B cell (primary cell): ENCODE measurements around the gene CAP2. TPM values are rescaled to one million over a fixed set of nuclear protein-coding genes. Genes with fewer than 3 reads are reported as not detected.

Experiments used
- ATAC-seq: fragments of 200-7000 bp; cut with Tn5 transposase; one replicate; pipeline ENCODE4 v1.10.0; 2021; ENCODE audit warnings: low read depth, mild to moderate bottlenecking, moderate number of reproducible peaks, moderate library complexity
- CTCF ChIA-PET: fragments of 350-600 bp; sonication (Branson Sonifier 250); formaldehyde crosslinking; loops from one replicate; lab custom pipeline; 2021; ENCODE audit warnings: antibody characterized with exemption, inconsistent platforms; lab: Charles Lee
- POLR2A ChIA-PET: fragments of 350-600 bp; sonication (Branson Sonifier 250); formaldehyde crosslinking; loops from one replicate; lab custom pipeline; 2021; ENCODE audit warnings: antibody characterized with exemption; lab: Charles Lee
- DNase-seq: peaks from one replicate; pipeline ENCODE4 v3.0.0; 2013
- H2AFZ ChIP-seq: 2 replicates; pipeline ENCODE4 v1.6.1; 2012; ENCODE audit warnings: mild to moderate bottlenecking, low read depth, low read length; ENCODE audit not compliant: insufficient read depth, poor library complexity, severe bottlenecking
- H3K27ac ChIP-seq, 2 donors: 1 replicate in 1 of 2; 2 replicates in 1 of 2; pipeline ENCODE4 v1.5.1; 2012 to 2013; ENCODE audit warnings: low read length in 2 of 2, mild to moderate bottlenecking in 2 of 2, moderate library complexity in 1 of 2
- H3K27me3 ChIP-seq, 4 experiments: fragments of 200-600 bp in 1 of 4; sonication (generic) in 1 of 4; replicated peaks in 1 of 4; 1 replicate in 2 of 4; 2 replicates in 2 of 4; pipeline versions ENCODE4 v1.6.1 to v1.7.0; 2013 to 2016; ENCODE audit warnings: low read length in 3 of 4, mild to moderate bottlenecking in 2 of 4, mixed read lengths in 1 of 4, moderate library complexity in 1 of 4; ENCODE audit not compliant: insufficient read depth in 4 of 4, control insufficient read depth in 3 of 4; ENCODE audit errors: control extremely low read depth in 1 of 4
- H3K36me3 ChIP-seq, 2 experiments: replicated peaks in 1 of 2; 1 replicate in 1 of 2; 2 replicates in 1 of 2; pipeline versions ENCODE4 v1.6.1 to v1.7.1; 2013; ENCODE audit warnings: low read length in 1 of 2; ENCODE audit not compliant: insufficient read depth in 2 of 2, control insufficient read depth in 1 of 2; ENCODE audit errors: control extremely low read depth in 1 of 2, extremely low read depth in 1 of 2
- H3K4me1 ChIP-seq, 2 donors: fragments of 200-600 bp in 1 of 2; sonication (generic) in 1 of 2; 1 replicate in 1 of 2; 2 replicates in 1 of 2; pipeline versions ENCODE4 v1.5.1 to v1.6.1; 2013 to 2017; ENCODE audit warnings: low read length in 2 of 2; ENCODE audit not compliant: control insufficient read depth in 2 of 2, insufficient read depth in 2 of 2
- H3K4me2 ChIP-seq: replicated peaks from 2 replicates; pipeline ENCODE3; 2012; ENCODE audit warnings: mild to moderate bottlenecking, low read depth, low read length; ENCODE audit not compliant: poor library complexity, severe bottlenecking
- H3K4me3 ChIP-seq, 5 experiments: fragments of 200-600 bp in 1 of 5; sonication (generic) in 1 of 5; 1 replicate in 3 of 5; 2 replicates in 2 of 5; pipeline versions ENCODE4 v1.5.1 to v1.7.0; 2011 to 2016; ENCODE audit warnings: low read length in 4 of 5, mild to moderate bottlenecking in 4 of 5, low read depth in 2 of 5, control low read depth in 1 of 5, moderate library complexity in 1 of 5; ENCODE audit not compliant: insufficient read depth in 1 of 5; ENCODE audit errors: control extremely low read depth in 1 of 5, extremely low read depth in 1 of 5
- H3K79me2 ChIP-seq: fragments of 200-600 bp; sonication (generic); one replicate; pipeline ENCODE4 v1.6.0; 2016; ENCODE audit warnings: low read length; ENCODE audit not compliant: control insufficient read depth, insufficient read depth
- H3K9ac ChIP-seq: fragments of 200-600 bp; sonication (generic); 2 replicates; pipeline ENCODE4 v1.6.1; 2017; ENCODE audit warnings: mild to moderate bottlenecking, low read length, moderate library complexity
- H3K9me3 ChIP-seq, 3 donors: one replicate each; pipeline versions ENCODE4 v1.6.1 to v1.7.1; 2013; ENCODE audit warnings: low read length in 2 of 3; ENCODE audit not compliant: control insufficient read depth in 2 of 3, insufficient read depth in 1 of 3; ENCODE audit errors: control extremely low read depth in 1 of 3
- H4K20me1 ChIP-seq: 2 replicates; pipeline ENCODE4 v1.6.0; 2012; ENCODE audit warnings: mild to moderate bottlenecking, low read length; ENCODE audit not compliant: insufficient read depth, control insufficient read depth, poor library complexity, severe bottlenecking
- H3K27ac Mint-ChIP-seq: one replicate; pipeline ENCODE4 v1.8.0; 2021; ENCODE audit warnings: mixed read lengths
- H3K27me3 Mint-ChIP-seq: one replicate; pipeline ENCODE4 v1.8.0; 2021; ENCODE audit warnings: mixed read lengths
- H3K4me1 Mint-ChIP-seq: one replicate; pipeline ENCODE4 v1.8.0; 2021; ENCODE audit warnings: mixed read lengths
- H3K4me3 Mint-ChIP-seq: one replicate; pipeline ENCODE4 v1.8.0; 2021; ENCODE audit warnings: mixed read lengths
- H3K9me3 Mint-ChIP-seq: one replicate; pipeline ENCODE4 v1.8.0; 2022; ENCODE audit warnings: mixed read lengths; ENCODE audit not compliant: insufficient read depth
- EZH2 ChIP-seq: IDR thresholded peaks from 2 replicates; pipeline ENCODE4 v1.6.1; 2012; ENCODE audit warnings: borderline replicate concordance, low read depth, mild to moderate bottlenecking, moderate library complexity, low read length; ENCODE audit not compliant: insufficient read depth, poor library complexity, severe bottlenecking
- whole genome bisulfite sequencing: methylation state at CpG from one replicate; pipeline ENCODE4 v1.1.5; 2013; ENCODE audit warnings: missing lambda C conversion rate; ENCODE audit not compliant: insufficient coverage; 5-methylcytosine and 5-hydroxymethylcytosine counted together
- intact Hi-C: fragments of 100-400 bp; cut with micrococcal nuclease; formaldehyde crosslinking; loops from one replicate; pipeline ENCODE4 v1.10.0; 2022
- polyA minus RNA-seq: library from RNA; depleted of rRNA, polyadenylated mRNA; stranded (reverse); fragments of >200 nt; gene quantifications from 2 replicates; pipeline ENCODE4 v1.2.3, GENCODE V29; 2012
- polyA plus RNA-seq: library from polyadenylated mRNA; depleted of rRNA; stranded (reverse); fragments of >200 nt; gene quantifications from 2 replicates; pipeline ENCODE4 v1.2.3, GENCODE V29; 2012
- total RNA-seq, 2 donors: library from RNA; stranded (reverse); fragments of 120-200 nt in 1 of 2; gene quantifications; 1 replicate in 1 of 2; 2 replicates in 1 of 2; pipeline versions ENCODE4 v1.2.3 to v1.2.4, GENCODE V29; 2013 to 2022
- TF ChIP-seq, protein P1 (sequence below): fragments of 200-600 bp; IDR thresholded peaks from one replicate; pipeline ENCODE4 v1.8.0; 2022; ENCODE audit warnings: antibody characterized with exemption, mild to moderate bottlenecking

CAP2 gene, protein sequence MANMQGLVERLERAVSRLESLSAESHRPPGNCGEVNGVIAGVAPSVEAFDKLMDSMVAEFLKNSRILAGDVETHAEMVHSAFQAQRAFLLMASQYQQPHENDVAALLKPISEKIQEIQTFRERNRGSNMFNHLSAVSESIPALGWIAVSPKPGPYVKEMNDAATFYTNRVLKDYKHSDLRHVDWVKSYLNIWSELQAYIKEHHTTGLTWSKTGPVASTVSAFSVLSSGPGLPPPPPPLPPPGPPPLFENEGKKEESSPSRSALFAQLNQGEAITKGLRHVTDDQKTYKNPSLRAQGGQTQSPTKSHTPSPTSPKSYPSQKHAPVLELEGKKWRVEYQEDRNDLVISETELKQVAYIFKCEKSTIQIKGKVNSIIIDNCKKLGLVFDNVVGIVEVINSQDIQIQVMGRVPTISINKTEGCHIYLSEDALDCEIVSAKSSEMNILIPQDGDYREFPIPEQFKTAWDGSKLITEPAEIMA
- total RNA-seq (not detected in 2 replicates), polyA plus RNA-seq (not detected in 2 replicates), polyA minus RNA-seq (not detected in 2 replicates)
- 2.1 TPM for total RNA-seq (2013)

DNA sequence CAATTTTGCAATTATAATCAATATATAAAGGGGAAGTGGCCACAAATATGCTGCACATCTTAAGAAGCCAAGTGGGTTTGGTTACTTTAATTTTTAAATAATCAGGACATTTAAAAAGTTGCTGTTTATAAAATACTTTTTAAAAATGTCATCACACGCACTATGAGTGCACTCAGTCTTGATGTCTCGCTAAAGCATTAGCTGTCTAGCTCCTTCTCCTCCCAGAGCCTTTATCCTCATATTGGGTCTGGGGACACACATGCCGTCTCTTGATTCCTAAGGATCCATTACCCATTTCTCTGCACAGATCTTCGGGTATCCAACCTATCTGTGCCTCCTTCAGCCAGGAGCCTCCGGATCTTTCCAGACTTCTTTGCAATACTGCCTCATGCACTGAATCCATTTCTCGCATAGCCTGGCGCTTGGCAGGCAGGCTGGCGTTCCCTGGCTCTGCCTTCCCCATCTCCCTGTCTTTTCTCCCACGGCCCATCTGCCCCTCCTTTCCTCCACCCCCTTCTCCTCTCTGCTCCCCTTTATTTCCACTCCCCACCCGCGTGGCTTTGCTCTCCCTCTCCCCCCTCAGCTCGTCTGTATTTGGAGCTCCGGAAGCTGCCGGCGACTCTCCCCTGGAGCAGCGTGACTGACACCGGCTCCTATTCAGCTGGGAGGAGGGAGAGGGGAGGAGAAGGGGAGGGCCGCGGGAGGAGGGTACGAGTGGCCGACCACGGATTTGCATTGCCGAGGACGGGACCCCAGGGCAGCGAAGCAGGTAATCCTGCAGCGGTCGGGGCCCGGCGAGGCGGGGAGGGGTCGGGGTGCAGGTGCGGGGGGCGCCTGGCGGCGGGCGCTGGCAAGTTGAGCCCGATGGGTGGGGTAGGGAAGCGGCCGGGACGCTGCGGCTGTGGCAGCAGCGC, at the start of gene CAP2:
Gene CAP2, plus strand, starts transcription at position 618 of the 914 bp plus-strand sequence. CDS start 27,961 bp downstream, outside the sequence.
- WGBS: 10% methylated on average over 38 of the region's 42 CpGs
- no peak within 1 kb of the TSS for H3K27ac ChIP-seq
- H3K79me2 ChIP-seq: no peaks in the 10 kb centered on the region
- H3K4me1 Mint-ChIP-seq: peaks cover 10% of the 10 kb centered on the region
- no peak within 1 kb of the TSS for H3K27ac Mint-ChIP-seq
- H3K9me3 Mint-ChIP-seq: peaks cover 2% of the 10 kb centered on the region
- POLR2A ChIA-PET: no interaction called here
- no peak within 1 kb of the TSS for H2AFZ ChIP-seq
- peaks cover 0 to 5% of the 10 kb centered on the region in 2 donors for H3K4me1 ChIP-seq
- peak within 1 kb of the TSS; percentile 68 for H3K4me3 Mint-ChIP-seq
- DNase-seq (no peak), ATAC-seq (no peak)
- peaks cover 0 to 5% (median 0%) of the 10 kb centered on the region in 3 donors for H3K9me3 ChIP-seq
- H3K9ac ChIP-seq: no peak within 1 kb of the TSS
- H3K4me2 ChIP-seq: peak within 1 kb of the TSS; percentile 49
- TF ChIP-seq, protein P1, sequence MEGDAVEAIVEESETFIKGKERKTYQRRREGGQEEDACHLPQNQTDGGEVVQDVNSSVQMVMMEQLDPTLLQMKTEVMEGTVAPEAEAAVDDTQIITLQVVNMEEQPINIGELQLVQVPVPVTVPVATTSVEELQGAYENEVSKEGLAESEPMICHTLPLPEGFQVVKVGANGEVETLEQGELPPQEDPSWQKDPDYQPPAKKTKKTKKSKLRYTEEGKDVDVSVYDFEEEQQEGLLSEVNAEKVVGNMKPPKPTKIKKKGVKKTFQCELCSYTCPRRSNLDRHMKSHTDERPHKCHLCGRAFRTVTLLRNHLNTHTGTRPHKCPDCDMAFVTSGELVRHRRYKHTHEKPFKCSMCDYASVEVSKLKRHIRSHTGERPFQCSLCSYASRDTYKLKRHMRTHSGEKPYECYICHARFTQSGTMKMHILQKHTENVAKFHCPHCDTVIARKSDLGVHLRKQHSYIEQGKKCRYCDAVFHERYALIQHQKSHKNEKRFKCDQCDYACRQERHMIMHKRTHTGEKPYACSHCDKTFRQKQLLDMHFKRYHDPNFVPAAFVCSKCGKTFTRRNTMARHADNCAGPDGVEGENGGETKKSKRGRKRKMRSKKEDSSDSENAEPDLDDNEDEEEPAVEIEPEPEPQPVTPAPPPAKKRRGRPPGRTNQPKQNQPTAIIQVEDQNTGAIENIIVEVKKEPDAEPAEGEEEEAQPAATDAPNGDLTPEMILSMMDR: no peak
- no peak for TF ChIP-seq EZH2
- CTCF ChIA-PET: interaction anchor here (0.5 kb wide), 1 partner anchor 675 kb away, joined by 6 read pairs; no protein-coding TSS in a partner anchor
- H4K20me1 ChIP-seq: no peaks in the 10 kb centered on the region
- peaks cover 62% of the 10 kb centered on the region for H3K27me3 Mint-ChIP-seq
- H3K27me3 ChIP-seq: peaks cover 0 to 36% (median 17%) of the 10 kb centered on the region in 4 experiments
- H3K4me3 ChIP-seq: no peak within 1 kb of the TSS
- intact Hi-C loops: no loop called here
- no peaks in the 10 kb centered on the region for H3K36me3 ChIP-seq
